B cell (primary cell): Measurements from ENCODE around the gene PXDC1. TPM values are rescaled to one million over a fixed set of nuclear protein-coding genes. Genes with fewer than 3 reads are reported as not detected.
A peak's percentile ranks its signal among the peaks of the same experiment; 100 is the strongest.

Source experiments
- ATAC-seq: fragments of 200-7000 bp; cut with Tn5 transposase; one replicate; pipeline ENCODE4 v1.10.0; 2021; ENCODE audit warnings: low read depth, mild to moderate bottlenecking, moderate number of reproducible peaks, moderate library complexity
- CTCF ChIA-PET: fragments of 350-600 bp; sonication (Branson Sonifier 250); formaldehyde crosslinking; loops from one replicate; lab custom pipeline; 2021; ENCODE audit warnings: antibody characterized with exemption, inconsistent platforms; lab: Charles Lee
- POLR2A ChIA-PET: fragments of 350-600 bp; sonication (Branson Sonifier 250); formaldehyde crosslinking; loops from one replicate; lab custom pipeline; 2021; ENCODE audit warnings: antibody characterized with exemption; lab: Charles Lee
- DNase-seq: peaks from one replicate; pipeline ENCODE4 v3.0.0; 2013
- H2AFZ ChIP-seq: 2 replicates; pipeline ENCODE4 v1.6.1; 2012; ENCODE audit warnings: mild to moderate bottlenecking, low read depth, low read length; ENCODE audit not compliant: insufficient read depth, poor library complexity, severe bottlenecking
- H3K27ac ChIP-seq, 2 donors: 1 replicate in 1 of 2; 2 replicates in 1 of 2; pipeline ENCODE4 v1.5.1; 2012 to 2013; ENCODE audit warnings: low read length in 2 of 2, mild to moderate bottlenecking in 2 of 2, moderate library complexity in 1 of 2
- H3K27me3 ChIP-seq, 4 experiments: fragments of 200-600 bp in 1 of 4; sonication (generic) in 1 of 4; replicated peaks in 1 of 4; 1 replicate in 2 of 4; 2 replicates in 2 of 4; pipeline versions ENCODE4 v1.6.1 to v1.7.0; 2013 to 2016; ENCODE audit warnings: low read length in 3 of 4, mild to moderate bottlenecking in 2 of 4, mixed read lengths in 1 of 4, moderate library complexity in 1 of 4; ENCODE audit not compliant: insufficient read depth in 4 of 4, control insufficient read depth in 3 of 4; ENCODE audit errors: control extremely low read depth in 1 of 4
- H3K36me3 ChIP-seq, 2 experiments: replicated peaks in 1 of 2; 1 replicate in 1 of 2; 2 replicates in 1 of 2; pipeline versions ENCODE4 v1.6.1 to v1.7.1; 2013; ENCODE audit warnings: low read length in 1 of 2; ENCODE audit not compliant: insufficient read depth in 2 of 2, control insufficient read depth in 1 of 2; ENCODE audit errors: control extremely low read depth in 1 of 2, extremely low read depth in 1 of 2
- H3K4me1 ChIP-seq, 2 donors: fragments of 200-600 bp in 1 of 2; sonication (generic) in 1 of 2; 1 replicate in 1 of 2; 2 replicates in 1 of 2; pipeline versions ENCODE4 v1.5.1 to v1.6.1; 2013 to 2017; ENCODE audit warnings: low read length in 2 of 2; ENCODE audit not compliant: control insufficient read depth in 2 of 2, insufficient read depth in 2 of 2
- H3K4me2 ChIP-seq: replicated peaks from 2 replicates; pipeline ENCODE3; 2012; ENCODE audit warnings: mild to moderate bottlenecking, low read depth, low read length; ENCODE audit not compliant: poor library complexity, severe bottlenecking
- H3K4me3 ChIP-seq, 5 experiments: fragments of 200-600 bp in 1 of 5; sonication (generic) in 1 of 5; 1 replicate in 3 of 5; 2 replicates in 2 of 5; pipeline versions ENCODE4 v1.5.1 to v1.7.0; 2011 to 2016; ENCODE audit warnings: low read length in 4 of 5, mild to moderate bottlenecking in 4 of 5, low read depth in 2 of 5, control low read depth in 1 of 5, moderate library complexity in 1 of 5; ENCODE audit not compliant: insufficient read depth in 1 of 5; ENCODE audit errors: control extremely low read depth in 1 of 5, extremely low read depth in 1 of 5
- H3K79me2 ChIP-seq: fragments of 200-600 bp; sonication (generic); one replicate; pipeline ENCODE4 v1.6.0; 2016; ENCODE audit warnings: low read length; ENCODE audit not compliant: control insufficient read depth, insufficient read depth
- H3K9ac ChIP-seq: fragments of 200-600 bp; sonication (generic); 2 replicates; pipeline ENCODE4 v1.6.1; 2017; ENCODE audit warnings: mild to moderate bottlenecking, low read length, moderate library complexity
- H3K9me3 ChIP-seq, 3 donors: one replicate each; pipeline versions ENCODE4 v1.6.1 to v1.7.1; 2013; ENCODE audit warnings: low read length in 2 of 3; ENCODE audit not compliant: control insufficient read depth in 2 of 3, insufficient read depth in 1 of 3; ENCODE audit errors: control extremely low read depth in 1 of 3
- H4K20me1 ChIP-seq: 2 replicates; pipeline ENCODE4 v1.6.0; 2012; ENCODE audit warnings: mild to moderate bottlenecking, low read length; ENCODE audit not compliant: insufficient read depth, control insufficient read depth, poor library complexity, severe bottlenecking
- H3K27ac Mint-ChIP-seq: one replicate; pipeline ENCODE4 v1.8.0; 2021; ENCODE audit warnings: mixed read lengths
- H3K27me3 Mint-ChIP-seq: one replicate; pipeline ENCODE4 v1.8.0; 2021; ENCODE audit warnings: mixed read lengths
- H3K4me1 Mint-ChIP-seq: one replicate; pipeline ENCODE4 v1.8.0; 2021; ENCODE audit warnings: mixed read lengths
- H3K4me3 Mint-ChIP-seq: one replicate; pipeline ENCODE4 v1.8.0; 2021; ENCODE audit warnings: mixed read lengths
- H3K9me3 Mint-ChIP-seq: one replicate; pipeline ENCODE4 v1.8.0; 2022; ENCODE audit warnings: mixed read lengths; ENCODE audit not compliant: insufficient read depth
- EZH2 ChIP-seq: IDR thresholded peaks from 2 replicates; pipeline ENCODE4 v1.6.1; 2012; ENCODE audit warnings: borderline replicate concordance, low read depth, mild to moderate bottlenecking, moderate library complexity, low read length; ENCODE audit not compliant: insufficient read depth, poor library complexity, severe bottlenecking
- WGBS: methylation state at CpG from one replicate; pipeline ENCODE4 v1.1.5; 2013; ENCODE audit warnings: missing lambda C conversion rate; ENCODE audit not compliant: insufficient coverage; 5-methylcytosine and 5-hydroxymethylcytosine counted together
- intact Hi-C: fragments of 100-400 bp; cut with micrococcal nuclease; formaldehyde crosslinking; loops from one replicate; pipeline ENCODE4 v1.10.0; 2022
- polyA plus RNA-seq: library from polyadenylated mRNA; depleted of rRNA; stranded (reverse); fragments of >200 nt; gene quantifications from 2 replicates; pipeline ENCODE4 v1.2.3, GENCODE V29; 2012
- total RNA-seq, 2 donors: library from RNA; stranded (reverse); fragments of 120-200 nt in 1 of 2; gene quantifications; 1 replicate in 1 of 2; 2 replicates in 1 of 2; pipeline versions ENCODE4 v1.2.3 to v1.2.4, GENCODE V29; 2013 to 2022
- TF ChIP-seq, protein P1 (sequence below): fragments of 200-600 bp; IDR thresholded peaks from one replicate; pipeline ENCODE4 v1.8.0; 2022; ENCODE audit warnings: antibody characterized with exemption, mild to moderate bottlenecking

Gene PXDC1
- total and polyA plus RNA-seq, 2 donors (not counting 1 experiment from before 2014, with no cell fraction given) = 4.7 to 18.9 TPM

DNA sequence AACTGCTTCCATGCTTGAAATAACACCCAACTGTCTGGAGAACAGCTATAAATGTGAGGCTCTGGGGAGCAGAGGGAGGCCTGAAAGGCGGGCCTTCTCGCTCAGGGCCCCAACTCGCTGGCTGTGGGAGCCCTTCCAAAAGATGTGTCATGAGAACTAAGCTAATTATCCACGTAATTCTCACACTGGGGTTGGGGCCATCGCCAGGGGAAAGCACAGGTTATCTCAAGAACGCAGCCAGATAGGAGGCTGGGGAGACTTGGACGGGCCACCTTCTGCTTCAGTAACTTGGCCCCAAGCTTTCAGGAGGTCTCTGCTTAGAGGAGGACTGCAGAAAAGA, 1.6 kb downstream of the PXDC1 start:
- Histone ChIP-seq H3K36me3 (no peaks in the 10 kb centered on the region), H3K27ac (peak overlapping the region in 1 of 2 donors; percentile 33), H3K9ac (peak overlapping the region; percentile 79), H3K4me1 (peaks cover 38 to 52% of the 10 kb centered on the region in 2 donors), H4K20me1 (no peaks in the 10 kb centered on the region), H3K9me3 (peaks cover 0 to 4% (median 0%) of the 10 kb centered on the region in 3 donors), H3K27me3 (peaks cover 0 to 19% (median 5%) of the 10 kb centered on the region in 4 experiments), H3K79me2 (no peaks in the 10 kb centered on the region), H3K4me3 (peak overlapping the region in 2 of 5 experiments; percentile 61 to 64), H3K4me2 (peak overlapping the region; percentile 98), H2AFZ (peak overlapping the region; percentile 90)
- intact Hi-C loops = loop anchor here (5.0 to 10.0 kb wide), 6 partner anchors 293 to 1252 kb away; partner anchors contain the start of genes BPHL, ECI2, RPP40 and SLC22A23
- Mint-ChIP-seq H3K9me3 (no peaks in the 10 kb centered on the region), H3K4me1 (peaks cover 60% of the 10 kb centered on the region), H3K27me3 (peaks cover 7% of the 10 kb centered on the region), H3K4me3 (peak overlapping the region; percentile 83), H3K27ac (peak overlapping the region; percentile 80)
- ATAC-seq (no peak), DNase-seq (no peak)
- CTCF ChIA-PET = interaction anchor here (1.0 to 3.0 kb wide), 7 partner anchors 18 to 271 kb away, joined by 3 to 21 read pairs (median 7); partner anchors contain the start of gene FAM50B
- POLR2A ChIA-PET = interaction anchor here (0.5 to 1.6 kb wide), 3 partner anchors 99 to 582 kb away, joined by 3 to 6 read pairs (median 6); partner anchors contain the start of gene FAM50B
- no peak for TF ChIP-seq EZH2
- TF ChIP-seq, protein P1, sequence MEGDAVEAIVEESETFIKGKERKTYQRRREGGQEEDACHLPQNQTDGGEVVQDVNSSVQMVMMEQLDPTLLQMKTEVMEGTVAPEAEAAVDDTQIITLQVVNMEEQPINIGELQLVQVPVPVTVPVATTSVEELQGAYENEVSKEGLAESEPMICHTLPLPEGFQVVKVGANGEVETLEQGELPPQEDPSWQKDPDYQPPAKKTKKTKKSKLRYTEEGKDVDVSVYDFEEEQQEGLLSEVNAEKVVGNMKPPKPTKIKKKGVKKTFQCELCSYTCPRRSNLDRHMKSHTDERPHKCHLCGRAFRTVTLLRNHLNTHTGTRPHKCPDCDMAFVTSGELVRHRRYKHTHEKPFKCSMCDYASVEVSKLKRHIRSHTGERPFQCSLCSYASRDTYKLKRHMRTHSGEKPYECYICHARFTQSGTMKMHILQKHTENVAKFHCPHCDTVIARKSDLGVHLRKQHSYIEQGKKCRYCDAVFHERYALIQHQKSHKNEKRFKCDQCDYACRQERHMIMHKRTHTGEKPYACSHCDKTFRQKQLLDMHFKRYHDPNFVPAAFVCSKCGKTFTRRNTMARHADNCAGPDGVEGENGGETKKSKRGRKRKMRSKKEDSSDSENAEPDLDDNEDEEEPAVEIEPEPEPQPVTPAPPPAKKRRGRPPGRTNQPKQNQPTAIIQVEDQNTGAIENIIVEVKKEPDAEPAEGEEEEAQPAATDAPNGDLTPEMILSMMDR = no peak
- 83% methylated on average over 7 of the region's 7 CpGs for WGBS
